ENCODE measurements around the gene STRIP1. TPM values are rescaled to one million over a fixed set of nuclear protein-coding genes. Genes with fewer than 3 reads are reported as not detected.

The STRIP1 gene
- polyA plus RNA-seq, 1 of the 3 experiments (the other 2 are of a cell fraction), result 34.6 TPM

DNA sequence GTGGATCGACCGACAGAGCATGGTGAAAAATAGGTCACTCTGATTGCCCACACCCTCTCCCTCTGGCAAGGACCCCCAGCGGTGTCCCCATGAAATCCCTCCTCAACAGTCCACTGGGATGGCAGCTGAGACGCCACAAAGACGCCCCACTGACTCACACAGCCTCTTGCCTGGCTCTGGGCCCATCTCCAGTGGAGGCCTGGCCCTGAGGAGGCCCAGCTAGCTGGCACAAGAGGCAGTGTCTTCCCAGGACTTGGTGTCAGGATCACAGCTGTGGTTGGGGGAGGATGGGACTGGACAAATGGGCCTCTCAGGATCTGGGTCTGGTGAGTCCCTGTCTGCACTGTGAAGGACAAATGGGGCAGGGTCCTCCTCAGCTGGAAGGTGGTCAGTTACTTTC, 31.4 kb downstream of the STRIP1 start (continued):
- TF ChIP-seq TAF1 (IDR thresholded peaks at IDR 0.05; ENCODE audit: borderline replicate concordance, low read depth, low read length), result no peak
- no peak for TF ChIP-seq YY1 (IDR thresholded peaks at IDR 0.05; ENCODE audit: low read depth)

DNA sequence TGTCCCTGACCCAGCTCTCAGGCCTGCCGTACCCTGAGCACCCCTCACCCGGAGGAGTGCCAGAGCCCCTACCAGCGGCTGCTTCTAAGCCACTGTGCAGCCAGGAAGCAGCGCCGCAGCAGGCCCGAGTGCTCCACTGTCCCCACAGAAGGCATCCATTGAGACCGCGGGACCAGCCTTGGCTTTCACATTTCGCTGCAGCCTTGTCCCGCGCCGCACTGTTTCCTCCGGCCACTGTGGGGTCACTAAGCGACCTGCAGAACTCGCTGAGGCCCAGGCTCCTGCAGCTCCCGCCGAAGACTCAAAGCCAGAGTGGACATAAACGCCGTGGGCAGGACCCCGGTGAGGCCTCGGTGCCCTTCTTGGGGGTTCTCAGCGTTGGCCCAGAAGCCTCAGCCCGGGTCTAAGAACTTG, 33.1 kb downstream of the STRIP1 start:
- WGBS (ENCODE audit: low lambda C conversion rate), result 95% methylated on average over 11 of the region's 23 CpGs
- no peaks in the 10 kb centered on the region for H3K79me2 ChIP-seq (ENCODE audit: insufficient read depth)
- POLR2A ChIA-PET, result no interaction called here

More for the DNA sequence above, 33.1 kb downstream of the STRIP1 start:
- CTCF ChIA-PET, result interaction anchor here (1.3 to 42.0 kb wide), 2 partner anchors 14 to 33 kb away, joined by 4 to 1768 read pairs; partner anchors contain the start of gene UBL4B
- Histone ChIP-seq H3F3A (replicated peaks; ENCODE audit: insufficient read depth) (no peaks in the 10 kb centered on the region), H3K4me1 (ENCODE audit: control insufficient read depth in 1 of 2, insufficient read depth in 2 of 2, low read depth in 1 of 2, low read length in 1 of 2) (peaks cover 0 to 35% of the 10 kb centered on the region in 2 experiments; a peak in 3 of 4 replicates), H3K9me3 (no peaks in the 10 kb centered on the region), H3K36me3 (replicated peaks in 1 of 2; ENCODE audit: control insufficient read depth in 1 of 2, insufficient read depth in 2 of 2, low read length in 1 of 2) (no peaks in the 10 kb centered on the region), H4K20me1 (ENCODE audit: insufficient read depth) (no peaks in the 10 kb centered on the region), H3K27me3 (ENCODE audit: insufficient read depth) (no peaks in the 10 kb centered on the region; the same call in 1 of the 2 replicates), H3K4me3 (ENCODE audit: low read depth in 2 of 2, low read length in 1 of 2) (no peak overlapping the region), H3K4me2 (no peak overlapping the region), H3K27ac (ENCODE audit: low read depth in 2 of 2, low read length in 1 of 2) (no peak overlapping the region), H2AFZ (ENCODE audit: low read depth) (no peak overlapping the region), H3K9ac (no peak overlapping the region), H3K9me2 (no peaks in the 10 kb centered on the region)
- no peak for TF ChIP-seq RCOR1 (IDR thresholded peaks at IDR 0.05; ENCODE audit: low read length)
- no peak for TF ChIP-seq YY1 (IDR thresholded peaks at IDR 0.05; ENCODE audit: low read depth)
- TF ChIP-seq CHD2 (IDR thresholded peaks at IDR 0.05; ENCODE audit: low read length, partially characterized antibody), result no peak
- TF ChIP-seq RXRA (IDR thresholded peaks at IDR 0.05; ENCODE audit: borderline replicate concordance, low read depth), result no peak
- no peak for TF ChIP-seq CTCF (IDR thresholded peaks at IDR 0.05)
- no peak for TF ChIP-seq NFIC (IDR thresholded peaks at IDR 0.05; ENCODE audit: borderline replicate concordance)
- TF ChIP-seq, protein P1, sequence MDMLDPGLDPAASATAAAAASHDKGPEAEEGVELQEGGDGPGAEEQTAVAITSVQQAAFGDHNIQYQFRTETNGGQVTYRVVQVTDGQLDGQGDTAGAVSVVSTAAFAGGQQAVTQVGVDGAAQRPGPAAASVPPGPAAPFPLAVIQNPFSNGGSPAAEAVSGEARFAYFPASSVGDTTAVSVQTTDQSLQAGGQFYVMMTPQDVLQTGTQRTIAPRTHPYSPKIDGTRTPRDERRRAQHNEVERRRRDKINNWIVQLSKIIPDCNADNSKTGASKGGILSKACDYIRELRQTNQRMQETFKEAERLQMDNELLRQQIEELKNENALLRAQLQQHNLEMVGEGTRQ (IDR thresholded peaks at IDR 0.05; ENCODE audit: borderline replicate concordance, low read depth, low read length), result no peak
- no peak for TF ChIP-seq POLR2AphosphoS5 (IDR thresholded peaks at IDR 0.05; ENCODE audit: low read depth, low read length)
- TF ChIP-seq TEAD4 (IDR thresholded peaks at IDR 0.05; ENCODE audit: borderline replicate concordance, insufficient read depth), result no peak
- no peak for TF ChIP-seq RAD21 (IDR thresholded peaks at IDR 0.05; ENCODE audit: low read length)
- TF ChIP-seq, protein P2, sequence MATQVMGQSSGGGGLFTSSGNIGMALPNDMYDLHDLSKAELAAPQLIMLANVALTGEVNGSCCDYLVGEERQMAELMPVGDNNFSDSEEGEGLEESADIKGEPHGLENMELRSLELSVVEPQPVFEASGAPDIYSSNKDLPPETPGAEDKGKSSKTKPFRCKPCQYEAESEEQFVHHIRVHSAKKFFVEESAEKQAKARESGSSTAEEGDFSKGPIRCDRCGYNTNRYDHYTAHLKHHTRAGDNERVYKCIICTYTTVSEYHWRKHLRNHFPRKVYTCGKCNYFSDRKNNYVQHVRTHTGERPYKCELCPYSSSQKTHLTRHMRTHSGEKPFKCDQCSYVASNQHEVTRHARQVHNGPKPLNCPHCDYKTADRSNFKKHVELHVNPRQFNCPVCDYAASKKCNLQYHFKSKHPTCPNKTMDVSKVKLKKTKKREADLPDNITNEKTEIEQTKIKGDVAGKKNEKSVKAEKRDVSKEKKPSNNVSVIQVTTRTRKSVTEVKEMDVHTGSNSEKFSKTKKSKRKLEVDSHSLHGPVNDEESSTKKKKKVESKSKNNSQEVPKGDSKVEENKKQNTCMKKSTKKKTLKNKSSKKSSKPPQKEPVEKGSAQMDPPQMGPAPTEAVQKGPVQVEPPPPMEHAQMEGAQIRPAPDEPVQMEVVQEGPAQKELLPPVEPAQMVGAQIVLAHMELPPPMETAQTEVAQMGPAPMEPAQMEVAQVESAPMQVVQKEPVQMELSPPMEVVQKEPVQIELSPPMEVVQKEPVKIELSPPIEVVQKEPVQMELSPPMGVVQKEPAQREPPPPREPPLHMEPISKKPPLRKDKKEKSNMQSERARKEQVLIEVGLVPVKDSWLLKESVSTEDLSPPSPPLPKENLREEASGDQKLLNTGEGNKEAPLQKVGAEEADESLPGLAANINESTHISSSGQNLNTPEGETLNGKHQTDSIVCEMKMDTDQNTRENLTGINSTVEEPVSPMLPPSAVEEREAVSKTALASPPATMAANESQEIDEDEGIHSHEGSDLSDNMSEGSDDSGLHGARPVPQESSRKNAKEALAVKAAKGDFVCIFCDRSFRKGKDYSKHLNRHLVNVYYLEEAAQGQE (IDR thresholded peaks at IDR 0.05; ENCODE audit: low read depth, low read length), result no peak
- no peak for TF ChIP-seq USF1 (IDR thresholded peaks at IDR 0.05; ENCODE audit: borderline replicate concordance, low read depth)
- TF ChIP-seq, protein P3, sequence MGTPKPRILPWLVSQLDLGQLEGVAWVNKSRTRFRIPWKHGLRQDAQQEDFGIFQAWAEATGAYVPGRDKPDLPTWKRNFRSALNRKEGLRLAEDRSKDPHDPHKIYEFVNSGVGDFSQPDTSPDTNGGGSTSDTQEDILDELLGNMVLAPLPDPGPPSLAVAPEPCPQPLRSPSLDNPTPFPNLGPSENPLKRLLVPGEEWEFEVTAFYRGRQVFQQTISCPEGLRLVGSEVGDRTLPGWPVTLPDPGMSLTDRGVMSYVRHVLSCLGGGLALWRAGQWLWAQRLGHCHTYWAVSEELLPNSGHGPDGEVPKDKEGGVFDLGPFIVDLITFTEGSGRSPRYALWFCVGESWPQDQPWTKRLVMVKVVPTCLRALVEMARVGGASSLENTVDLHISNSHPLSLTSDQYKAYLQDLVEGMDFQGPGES (IDR thresholded peaks at IDR 0.05; ENCODE audit: low read depth, low read length), result no peak
- no peak for DNase-seq
